ENCODE measurements around the gene CRIP2. TPM values are rescaled to one million over a fixed set of nuclear protein-coding genes. Genes with fewer than 3 reads are reported as not detected.

Gene CRIP2
- polyA plus RNA-seq, 1 donor from 2014 or later, result 214 TPM

GRCh38 chr14:105469456-105470349 lies 4.9 kb upstream of the CRIP2 start:
- Histone ChIP-seq H4K20me1 (ENCODE audit: insufficient read depth) (no peaks in the 10 kb centered on the region), H3K27me3 (ENCODE audit: insufficient read depth, low read depth, low read length) (no peaks in the 10 kb centered on the region), H3K27ac (ENCODE audit: low read length) (no peak overlapping the region), H3K9me2 (ENCODE audit: insufficient read depth, low read length) (no peaks in the 10 kb centered on the region), H2AFZ (ENCODE audit: low read depth, low read length) (no peak overlapping the region), H3K4me2 (ENCODE audit: low read length) (no peak overlapping the region), H3K9me3 (ENCODE audit: low read length) (no peaks in the 10 kb centered on the region), H3K4me3 (ENCODE audit: low read length) (no peak overlapping the region), H3F3A (ENCODE audit: insufficient read depth, low read length, poor library complexity, severe bottlenecking) (no peaks in the 10 kb centered on the region), H3K79me2 (replicated peaks; ENCODE audit: insufficient read depth, low read length) (peaks cover under 1% of the 10 kb centered on the region), H3K9ac (ENCODE audit: low read length) (no peak overlapping the region), H3K36me3 (ENCODE audit: insufficient read depth, low read length) (peaks cover 5% of the 10 kb centered on the region)
- TF ChIP-seq TAF1 (IDR thresholded peaks at IDR 0.05; ENCODE audit: low read depth) (no peak), MXI1 (conservative IDR thresholded peaks at IDR 0.05; ENCODE audit: poor library complexity, severe bottlenecking) (no peak), SMC3 (conservative IDR thresholded peaks at IDR 0.05; ENCODE audit: poor library complexity) (no peak), RAD21 (conservative IDR thresholded peaks at IDR 0.05) (no peak), EZH2 (IDR thresholded peaks at IDR 0.05; ENCODE audit: borderline replicate concordance, insufficient read depth, low read length, poor library complexity, severe bottlenecking) (no peak), REST (IDR thresholded peaks at IDR 0.05; ENCODE audit: borderline replicate concordance) (no peak), POLR2AphosphoS5 (IDR thresholded peaks at IDR 0.05) (no peak)

- Histone ChIP-seq H3K27ac (ENCODE audit: low read length) (peak overlapping the region; percentile 52), H4K20me1 (ENCODE audit: insufficient read depth) (no peaks in the 10 kb centered on the region), H2AFZ (ENCODE audit: low read depth, low read length) (no peak overlapping the region), H3K9me2 (ENCODE audit: insufficient read depth, low read length) (no peaks in the 10 kb centered on the region), H3K27me3 (ENCODE audit: insufficient read depth, low read depth, low read length) (no peaks in the 10 kb centered on the region), H3K9ac (ENCODE audit: low read length) (peak overlapping the region; percentile 45), H3K4me2 (ENCODE audit: low read length) (no peak overlapping the region), H3K36me3 (ENCODE audit: insufficient read depth, low read length) (peaks cover under 1% of the 10 kb centered on the region), H3K79me2 (replicated peaks; ENCODE audit: insufficient read depth, low read length) (peaks cover 9% of the 10 kb centered on the region), H3K9me3 (ENCODE audit: low read length) (no peaks in the 10 kb centered on the region), H3F3A (ENCODE audit: insufficient read depth, low read length, poor library complexity, severe bottlenecking) (no peaks in the 10 kb centered on the region), H3K4me3 (ENCODE audit: low read length) (no peak overlapping the region)
- TF ChIP-seq RAD21 (conservative IDR thresholded peaks at IDR 0.05), result no peak
- TF ChIP-seq EP300 (conservative IDR thresholded peaks at IDR 0.05; ENCODE audit: poor library complexity, severe bottlenecking), result no peak
- no peak for TF ChIP-seq MXI1 (conservative IDR thresholded peaks at IDR 0.05; ENCODE audit: poor library complexity, severe bottlenecking)
- no peak for TF ChIP-seq POLR2AphosphoS5 (IDR thresholded peaks at IDR 0.05)
- no peak for TF ChIP-seq CTCF (IDR thresholded peaks at IDR 0.05; ENCODE audit: poor library complexity, severe bottlenecking)
- TF ChIP-seq EZH2 (IDR thresholded peaks at IDR 0.05; ENCODE audit: borderline replicate concordance, insufficient read depth, low read length, poor library complexity, severe bottlenecking), result no peak
- TF ChIP-seq REST (IDR thresholded peaks at IDR 0.05; ENCODE audit: borderline replicate concordance), result no peak
- TF ChIP-seq SMC3 (conservative IDR thresholded peaks at IDR 0.05; ENCODE audit: poor library complexity), result no peak
- no peak for TF ChIP-seq TAF1 (IDR thresholded peaks at IDR 0.05; ENCODE audit: low read depth)
Observed at GRCh38 chr14:105470350-105471296, 4.0 kb upstream of the CRIP2 start.

All from neural cell (in vitro differentiated cells).